ENCODE data around the gene ANKK1. TPM values are rescaled to one million over a fixed set of nuclear protein-coding genes. Genes with fewer than 3 reads are reported as not detected.

The ANKK1 gene
- total RNA-seq, 1 experiment from 2014 or later, result 0.22 TPM

- no peak for DNase-seq (ENCODE audit: low read depth, low spot score)
- intact Hi-C loops (cut with micrococcal nuclease), result no loop called here
- Histone ChIP-seq H3K4me1 (ENCODE audit: control insufficient read depth in 1 of 2, insufficient read depth in 2 of 2, low read length in 2 of 2) (peaks cover 2 to 8% of the 10 kb centered on the region in 2 experiments; a peak in 1 of 4 replicates), H3K9me3 (ENCODE audit: control insufficient read depth in 1 of 2, insufficient read depth in 1 of 2, low read depth in 1 of 2, low read length in 2 of 2) (no peaks in the 10 kb centered on the region), H2AFZ (ENCODE audit: low read depth, low read length, poor library complexity, severe bottlenecking) (no peak overlapping the region), H3K27me3 (ENCODE audit: insufficient read depth, low read length) (peaks cover 15% of the 10 kb centered on the region), H3K36me3 (ENCODE audit: control insufficient read depth in 1 of 2, insufficient read depth in 2 of 2, low read length in 2 of 2) (no peaks in the 10 kb centered on the region), H3K4me3 (replicated peaks in 1 of 2; ENCODE audit: low read depth in 1 of 2, low read length in 2 of 2) (no peak overlapping the region), H3K27ac (ENCODE audit: low read depth, low read length) (no peak overlapping the region), H3K9ac (ENCODE audit: low read length) (no peak overlapping the region), H3K79me2 (ENCODE audit: insufficient read depth, low read length) (no peaks in the 10 kb centered on the region), H3K4me2 (ENCODE audit: low read length) (no peak overlapping the region), H4K20me1 (ENCODE audit: insufficient read depth) (no peaks in the 10 kb centered on the region), H3K9me2 (ENCODE audit: insufficient read depth) (no peaks in the 10 kb centered on the region)
- TF ChIP-seq, protein P1, sequence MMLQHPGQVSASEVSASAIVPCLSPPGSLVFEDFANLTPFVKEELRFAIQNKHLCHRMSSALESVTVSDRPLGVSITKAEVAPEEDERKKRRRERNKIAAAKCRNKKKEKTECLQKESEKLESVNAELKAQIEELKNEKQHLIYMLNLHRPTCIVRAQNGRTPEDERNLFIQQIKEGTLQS (IDR thresholded peaks at IDR 0.05), result no peak
- no peak for TF ChIP-seq SP1 (IDR thresholded peaks at IDR 0.05; ENCODE audit: low read depth)
- TF ChIP-seq, protein P2, sequence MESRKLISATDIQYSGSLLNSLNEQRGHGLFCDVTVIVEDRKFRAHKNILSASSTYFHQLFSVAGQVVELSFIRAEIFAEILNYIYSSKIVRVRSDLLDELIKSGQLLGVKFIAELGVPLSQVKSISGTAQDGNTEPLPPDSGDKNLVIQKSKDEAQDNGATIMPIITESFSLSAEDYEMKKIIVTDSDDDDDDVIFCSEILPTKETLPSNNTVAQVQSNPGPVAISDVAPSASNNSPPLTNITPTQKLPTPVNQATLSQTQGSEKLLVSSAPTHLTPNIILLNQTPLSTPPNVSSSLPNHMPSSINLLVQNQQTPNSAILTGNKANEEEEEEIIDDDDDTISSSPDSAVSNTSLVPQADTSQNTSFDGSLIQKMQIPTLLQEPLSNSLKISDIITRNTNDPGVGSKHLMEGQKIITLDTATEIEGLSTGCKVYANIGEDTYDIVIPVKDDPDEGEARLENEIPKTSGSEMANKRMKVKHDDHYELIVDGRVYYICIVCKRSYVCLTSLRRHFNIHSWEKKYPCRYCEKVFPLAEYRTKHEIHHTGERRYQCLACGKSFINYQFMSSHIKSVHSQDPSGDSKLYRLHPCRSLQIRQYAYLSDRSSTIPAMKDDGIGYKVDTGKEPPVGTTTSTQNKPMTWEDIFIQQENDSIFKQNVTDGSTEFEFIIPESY (IDR thresholded peaks at IDR 0.05; ENCODE audit: extremely low read depth, insufficient replicate concordance, low read length), result no peak
- TF ChIP-seq EZH2phosphoT487 (IDR thresholded peaks at IDR 0.05; ENCODE audit: borderline replicate concordance), result no peak
- no peak for TF ChIP-seq CBX3 (IDR thresholded peaks at IDR 0.05; ENCODE audit: low read depth)
- no peak for TF ChIP-seq ZNF274 (IDR thresholded peaks at IDR 0.05; ENCODE audit: low read depth, low read length)
- no peak for TF ChIP-seq JUND (IDR thresholded peaks at IDR 0.05)
- no peak for TF ChIP-seq REST (IDR thresholded peaks at IDR 0.05; ENCODE audit: low read depth)
- no peak for TF ChIP-seq MAX (IDR thresholded peaks at IDR 0.05)
- no peak for TF ChIP-seq CEBPB (IDR thresholded peaks at IDR 0.05; ENCODE audit: low read depth)
- TF ChIP-seq FOSL1 (IDR thresholded peaks at IDR 0.05; ENCODE audit: low read depth), result no peak
- no peak for TF ChIP-seq EZH2 (IDR thresholded peaks at IDR 0.05)
- TF ChIP-seq ELF1 (IDR thresholded peaks at IDR 0.05; ENCODE audit: borderline replicate concordance, low read depth), result no peak
- TF ChIP-seq POLR2A (IDR thresholded peaks at IDR 0.05; ENCODE audit: borderline replicate concordance, extremely low read depth, insufficient read depth, insufficient read length), result no peak
- no peak for TF ChIP-seq YY1 (IDR thresholded peaks at IDR 0.05; ENCODE audit: extremely low read depth, insufficient replicate concordance, low read depth, low read length)
- TF ChIP-seq SRF (IDR thresholded peaks at IDR 0.05; ENCODE audit: low read depth), result no peak
- no peak for TF ChIP-seq EGR1 (IDR thresholded peaks at IDR 0.05; ENCODE audit: low read depth)
- TF ChIP-seq ZFX (IDR thresholded peaks at IDR 0.05), result no peak
- TF ChIP-seq SIN3A (IDR thresholded peaks at IDR 0.05; ENCODE audit: low read depth), result no peak
- no TSS peak for BruUV-seq (replicated peaks)
- ATAC-seq, result no peak
- ChIA-PET POLR2A (no interaction called here), CTCF (no interaction called here), RAD21 (ENCODE audit: low non-redundant PET in 1 of 2, low total read pairs in 2 of 2, uncharacterized antibody in 2 of 2, unreplicated experiment in 2 of 2) (no interaction called here)
These were observed 4.8 kb downstream of the ANKK1 start for GRCh38 chr11:113392236-113392921.

Measured in HCT116 (cell line).